SIG-M5 treated with dmso at 0.1 percent for 504 hours (cell line): ENCODE measurements around the gene GNAT1.
A peak's percentile ranks its signal among the peaks of the same experiment; 100 is the strongest.
"Not testable (repeated sequence)": the region's sequence is repeated elsewhere in the genome, so short reads cannot be mapped to it uniquely, and the experiment has no call there.

Source experiments
- DNase-seq: peaks from one replicate; lab custom pipeline; 2025; ENCODE audit not compliant: unreplicated experiment; lab: John Stamatoyannopoulos, UW

GNAT1 gene

DNA sequence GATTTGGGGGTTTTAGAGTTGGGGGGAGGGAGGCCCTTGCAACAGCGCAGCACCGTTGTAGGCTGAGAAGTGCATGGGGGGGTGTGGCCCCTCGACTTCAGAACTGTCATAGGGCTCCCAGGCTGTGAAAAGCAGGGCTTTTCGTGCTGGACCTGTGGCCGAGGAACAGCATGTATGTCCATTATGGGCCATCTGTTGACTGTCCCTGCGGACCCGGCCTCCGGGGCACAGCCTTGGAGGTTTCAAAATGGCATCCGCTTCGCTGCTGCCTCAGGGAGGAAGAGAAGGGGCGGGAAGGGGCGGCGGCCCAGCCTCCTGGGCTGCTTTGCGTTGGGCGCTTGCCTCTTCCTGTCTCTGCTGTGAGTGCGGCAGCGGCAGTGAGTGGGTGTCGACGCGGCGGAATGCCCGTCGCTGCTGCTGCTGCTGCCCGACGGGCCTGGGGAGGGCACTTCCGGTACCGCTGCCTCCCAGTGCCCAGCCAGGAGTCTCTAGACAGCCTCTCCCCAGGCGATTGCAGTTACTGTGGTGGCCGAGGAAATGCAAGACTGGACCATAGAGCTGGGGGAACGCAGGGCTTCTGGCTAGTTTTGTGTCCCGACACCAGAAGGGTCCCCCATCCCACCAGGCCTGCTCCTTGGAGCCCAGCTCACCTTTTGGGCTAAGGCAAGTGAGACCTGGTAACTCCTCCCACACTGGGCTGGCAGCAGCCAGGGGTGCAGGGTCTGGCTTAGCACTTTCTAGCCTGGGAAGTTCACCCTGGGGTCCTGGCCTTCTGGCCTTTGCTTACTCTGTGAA, 46.5 kb downstream of the GNAT1 start:
- peak; percentile 83 for DNase-seq

GRCh38 chr3:50238549-50239026, 47.2 kb downstream of the GNAT1 start:
- peak; percentile 24 for DNase-seq

GRCh38 chr3:50239649-50240048, 48.2 kb downstream of the GNAT1 start:
- DNase-seq, result no peak

- DNase-seq, result no peak
Measured at GRCh38 chr3:50241163-50241562, 49.8 kb downstream of the GNAT1 start.

DNA sequence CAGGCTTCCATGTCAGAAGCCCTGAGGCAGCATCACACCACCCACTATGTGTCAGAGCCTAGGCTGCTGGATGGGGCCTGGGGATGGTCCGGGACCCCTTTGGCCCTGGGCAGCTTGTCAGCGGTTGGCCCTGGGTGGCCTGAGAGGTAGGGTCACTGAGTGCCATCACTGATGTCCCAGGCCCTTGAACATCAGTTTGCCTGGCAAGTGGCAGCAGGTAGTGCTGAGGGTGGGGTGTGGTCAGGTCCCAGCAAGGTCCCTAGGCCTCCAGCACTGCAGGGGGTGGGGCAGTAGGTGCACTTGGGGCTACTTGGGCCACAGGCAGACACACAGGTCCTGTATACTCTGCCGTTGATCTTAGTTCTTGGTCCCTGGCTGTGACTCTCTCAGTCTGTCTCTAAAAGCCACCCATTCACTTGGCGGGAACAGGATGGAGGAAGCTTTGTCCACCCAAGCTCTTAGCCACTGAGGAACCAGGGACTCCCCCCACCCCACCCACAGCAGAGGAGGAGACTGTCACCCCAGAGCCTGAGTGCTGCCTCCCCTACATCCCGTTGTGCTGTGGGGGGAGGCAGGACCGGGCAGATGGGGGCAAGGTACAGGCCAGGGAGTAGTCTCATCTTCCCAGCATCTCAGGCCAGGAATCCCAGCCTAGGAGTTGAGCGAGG, 50.4 kb downstream of the GNAT1 start:
- no peak for DNase-seq

DNA sequence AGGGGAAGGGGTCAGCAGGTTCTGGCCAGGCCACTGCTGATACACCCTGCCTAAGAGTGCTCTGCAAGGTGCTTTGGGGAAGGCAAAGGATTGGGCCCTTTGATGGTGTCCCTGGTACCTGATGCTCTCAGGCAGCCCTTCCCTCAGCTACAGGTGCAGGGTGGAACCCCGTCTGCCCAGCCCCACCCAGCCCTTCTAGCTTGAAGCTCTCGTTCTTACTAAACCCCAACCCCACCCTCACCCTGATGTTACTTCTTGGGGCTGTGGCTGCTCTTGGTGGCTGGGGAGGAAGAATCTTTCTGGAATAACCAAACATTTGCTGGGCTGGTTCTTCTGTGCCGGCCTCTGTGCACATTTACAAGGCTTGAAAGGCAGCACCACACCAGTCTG, 51.0 kb downstream of the GNAT1 start:
- no peak for DNase-seq

DNA sequence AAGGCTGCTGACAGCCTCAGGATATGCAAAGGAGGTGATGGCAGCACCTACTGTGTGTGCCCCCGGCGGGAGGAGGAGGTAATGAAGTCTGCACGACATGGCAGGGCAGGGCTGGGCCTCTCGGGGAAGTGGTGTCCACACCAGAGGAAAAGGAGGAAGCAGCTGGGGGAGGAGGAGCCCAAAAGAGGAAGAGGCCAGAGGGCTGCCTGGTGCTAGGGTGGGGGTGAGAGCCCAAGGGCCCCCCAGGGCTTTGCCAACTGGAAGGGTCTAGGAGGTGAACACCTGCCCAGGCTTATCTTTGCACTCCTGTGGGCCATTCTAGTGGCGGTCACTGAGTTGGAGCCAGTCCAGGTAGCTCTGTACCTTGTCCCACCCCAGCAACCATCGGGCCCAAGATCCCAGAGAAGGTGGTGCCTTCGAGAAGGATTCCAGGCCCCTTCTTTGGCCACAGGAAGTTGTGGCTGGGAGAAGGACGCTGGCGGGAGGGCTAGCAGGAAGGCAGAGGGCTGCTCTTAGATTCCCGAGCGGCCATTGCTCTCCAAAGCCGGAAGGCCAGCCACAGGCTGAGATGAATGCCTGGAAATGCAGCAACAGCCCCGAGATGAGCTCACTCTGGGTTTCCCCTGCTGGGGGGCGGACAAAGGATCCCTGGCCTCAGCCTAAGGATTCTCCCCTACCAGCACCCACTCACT, 51.6 kb downstream of the GNAT1 start:
- DNase-seq, result peak; percentile 94

GRCh38 chr3:50243543-50243895, 52.1 kb downstream of the GNAT1 start:
- no peak for DNase-seq

- DNase-seq, result not testable (repeated sequence)
Measured at GRCh38 chr3:50244813-50245212, 53.4 kb downstream of the GNAT1 start.

- DNase-seq, result no peak
Measured at GRCh38 chr3:50245251-50245745, 53.9 kb downstream of the GNAT1 start.

GRCh38 chr3:50245831-50246516, 54.6 kb downstream of the GNAT1 start:
- DNase-seq, result peak; percentile 71

- DNase-seq, result peak; percentile 73
Measured at GRCh38 chr3:50246517-50246954, 55.1 kb downstream of the GNAT1 start.
